ENCODE measurements around the gene SCML2.
A peak's percentile ranks its signal among the peaks of the same experiment; 100 is the strongest.

SCML2 gene

GRCh38 chrX:18368402-18368801, 13.9 kb upstream of the SCML2 start:
- no peak for TF ChIP-seq CTCF (IDR thresholded peaks at IDR 0.05; ENCODE audit: low read depth, low read length, missing control alignments)
- no peak for DNase-seq (ENCODE audit: low read depth)

GRCh38 chrX:18360867-18361266, 6.4 kb upstream of the SCML2 start:
- TF ChIP-seq CTCF (IDR thresholded peaks at IDR 0.05; ENCODE audit: low read depth, low read length, missing control alignments) = no peak
- DNase-seq (ENCODE audit: low read depth) = no peak
- no peak overlapping the region for H3K4me3 ChIP-seq (ENCODE audit: low read depth, low read length)

More at GRCh38 chrX:18368402-18368801, 13.9 kb upstream of the SCML2 start:
- H3K4me3 ChIP-seq (ENCODE audit: low read depth, low read length) = no peak overlapping the region

DNA sequence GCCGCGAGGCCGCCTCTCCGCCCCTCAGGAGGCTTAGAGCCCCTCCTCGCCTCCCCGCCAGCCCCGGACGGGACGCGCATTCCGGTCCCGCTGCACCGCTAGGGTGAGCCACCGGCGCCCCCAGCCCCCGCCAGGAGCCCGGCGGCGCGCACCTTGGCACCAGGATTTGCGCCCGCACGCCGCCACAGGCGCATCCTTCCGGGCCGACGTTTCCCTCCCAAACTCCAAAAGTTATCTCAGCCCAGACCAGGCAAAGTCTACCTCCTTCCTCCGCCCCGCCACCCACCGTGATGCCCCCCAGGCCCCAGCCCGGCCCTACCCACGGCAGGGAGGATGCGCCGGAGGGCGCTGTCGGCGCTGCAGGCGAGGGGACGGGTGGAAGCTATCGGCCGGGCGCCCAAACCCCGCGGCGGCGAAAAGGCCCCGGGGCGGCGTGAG, 538 bp downstream of the SCML2 start:
- TF ChIP-seq CTCF (IDR thresholded peaks at IDR 0.05; ENCODE audit: low read depth, low read length, missing control alignments) = no peak
- peak overlapping the region; percentile 48 for H3K4me3 ChIP-seq (ENCODE audit: low read depth, low read length)
- DNase-seq (ENCODE audit: low read depth) = no peak

- no peak for DNase-seq (ENCODE audit: low read depth)
- no peak overlapping the region for H3K4me3 ChIP-seq (ENCODE audit: low read depth, low read length)
- no peak for TF ChIP-seq CTCF (IDR thresholded peaks at IDR 0.05; ENCODE audit: low read depth, low read length, missing control alignments)
Observed at GRCh38 chrX:18351784-18352183, 2.7 kb downstream of the SCML2 start.

DNA sequence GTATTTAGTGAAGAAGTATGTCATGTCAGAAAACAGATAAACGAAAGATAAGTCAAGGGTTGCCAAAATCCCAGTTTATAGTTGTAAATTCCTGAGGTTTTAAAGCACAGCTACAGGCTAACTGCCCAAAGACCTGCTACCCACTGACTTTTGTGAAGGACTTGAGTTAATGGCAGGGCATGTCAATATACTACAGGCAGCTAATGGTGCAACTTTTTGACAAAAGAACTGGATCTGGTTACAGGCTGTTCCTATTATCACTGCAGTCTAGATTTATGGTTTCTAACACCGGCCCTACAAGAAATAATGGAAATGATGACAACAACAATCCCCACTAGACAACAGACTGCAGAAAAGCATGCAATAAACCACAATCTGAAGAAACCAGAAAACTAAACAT, 6.4 kb downstream of the SCML2 start:
- TF ChIP-seq CTCF (IDR thresholded peaks at IDR 0.05; ENCODE audit: low read depth, low read length, missing control alignments) = no peak
- no peak overlapping the region for H3K4me3 ChIP-seq (ENCODE audit: low read depth, low read length)
- no peak for DNase-seq (ENCODE audit: low read depth)

- TF ChIP-seq CTCF (IDR thresholded peaks at IDR 0.05; ENCODE audit: low read depth, low read length, missing control alignments) = no peak
- DNase-seq (ENCODE audit: low read depth) = no peak
- H3K4me3 ChIP-seq (ENCODE audit: low read depth, low read length) = no peak overlapping the region
Observed at GRCh38 chrX:18309401-18309800, 45.1 kb downstream of the SCML2 start.

- DNase-seq (ENCODE audit: low read depth) = no peak
- no peak overlapping the region for H3K4me3 ChIP-seq (ENCODE audit: low read depth, low read length)
- no peak for TF ChIP-seq CTCF (IDR thresholded peaks at IDR 0.05; ENCODE audit: low read depth, low read length, missing control alignments)
Observed at GRCh38 chrX:18297251-18297650, 57.2 kb downstream of the SCML2 start.
